Tibial artery (tissue), 4 donors: ENCODE measurements around the gene TRMT11.

ENCODE experiments used
- DNase-seq, 2 donors: peaks; one replicate each; pipeline ENCODE4 v3.0.0-alpha.2; 2019
- H3K27ac ChIP-seq, 2 donors: fragments of 200-600 bp; sonication (generic) in 1 of 2; 1 replicate in 1 of 2; 2 replicates in 1 of 2; pipeline ENCODE4 v1.5.1; 2018 to 2019; ENCODE audit warnings: mild to moderate bottlenecking in 1 of 2
- H3K27me3 ChIP-seq, 2 donors: fragments of 200-600 bp; sonication (generic) in 1 of 2; one replicate each; pipeline versions ENCODE4 v1.5.1 to v1.6.0; 2016 to 2019
- H3K36me3 ChIP-seq, 3 donors: fragments of 200-600 bp; sonication (generic) in 2 of 3; one replicate each; pipeline ENCODE4 v1.5.1; 2016 to 2019; ENCODE audit warnings: mild to moderate bottlenecking in 2 of 3
- H3K4me1 ChIP-seq, 4 donors: fragments of 200-600 bp; sonication (generic) in 2 of 4; 1 replicate in 3 of 4; 2 replicates in 1 of 4; pipeline ENCODE4 v1.5.1; 2016 to 2019
- H3K4me3 ChIP-seq, 2 donors: fragments of 200-600 bp; sonication (generic) in 1 of 2; 1 replicate in 1 of 2; 2 replicates in 1 of 2; pipeline ENCODE4 v1.5.1; 2018 to 2019; ENCODE audit warnings: mild to moderate bottlenecking in 2 of 2
- H3K9me3 ChIP-seq, 3 donors: fragments of 200-600 bp; sonication (generic) in 1 of 3; one replicate each; pipeline ENCODE4 v1.5.1; 2016 to 2019
- CTCF ChIP-seq, 2 experiments: fragments of 200-600 bp in 1 of 2; fragments of 450-650 bp in 1 of 2; IDR thresholded peaks; one replicate each; pipeline ENCODE4 v1.5.1; 2017 to 2019; ENCODE audit warnings: antibody characterized with exemption in 2 of 2, mild to moderate bottlenecking in 1 of 2, moderate library complexity in 1 of 2
- intact Hi-C: fragments of 100-400 bp; cut with DNase I; formaldehyde crosslinking; loops from one replicate; pipeline ENCODE4 v1.15.0; 2023; ENCODE audit warnings: low total_unique reads

The TRMT11 gene

GRCh38 chr6:126066053-126067048, 80.0 kb downstream of the TRMT11 start:
- no peaks in the 10 kb centered on the region for H3K27me3 ChIP-seq
- H3K9me3 ChIP-seq, result no peaks in the 10 kb centered on the region
- intact Hi-C loops, result no loop called here
- H3K4me3 ChIP-seq, result no peak overlapping the region
- peaks cover 0 to 3% (median 0%) of the 10 kb centered on the region in 3 donors for H3K36me3 ChIP-seq
- no peak for TF ChIP-seq CTCF (IDR thresholded peaks at IDR 0.05)
- H3K27ac ChIP-seq, result no peak overlapping the region
- DNase-seq, result no peak
- H3K4me1 ChIP-seq, result no peaks in the 10 kb centered on the region

- H3K4me1 ChIP-seq, result no peaks in the 10 kb centered on the region
- no peaks in the 10 kb centered on the region for H3K27me3 ChIP-seq
- no peaks in the 10 kb centered on the region for H3K9me3 ChIP-seq
- no peak for DNase-seq
- TF ChIP-seq CTCF (IDR thresholded peaks at IDR 0.05), result no peak
- intact Hi-C loops, result no loop called here
- no peak overlapping the region for H3K4me3 ChIP-seq
- H3K36me3 ChIP-seq, result no peaks in the 10 kb centered on the region
- H3K27ac ChIP-seq, result no peak overlapping the region
These were observed 80.7 kb downstream of the TRMT11 start for GRCh38 chr6:126067073-126067472.

- no peak for TF ChIP-seq CTCF (IDR thresholded peaks at IDR 0.05)
- no peaks in the 10 kb centered on the region for H3K27me3 ChIP-seq
- peak in 1 of 2 donors; percentile 32 for DNase-seq
These were observed 83.1 kb downstream of the TRMT11 start for GRCh38 chr6:126069449-126069848.

DNA sequence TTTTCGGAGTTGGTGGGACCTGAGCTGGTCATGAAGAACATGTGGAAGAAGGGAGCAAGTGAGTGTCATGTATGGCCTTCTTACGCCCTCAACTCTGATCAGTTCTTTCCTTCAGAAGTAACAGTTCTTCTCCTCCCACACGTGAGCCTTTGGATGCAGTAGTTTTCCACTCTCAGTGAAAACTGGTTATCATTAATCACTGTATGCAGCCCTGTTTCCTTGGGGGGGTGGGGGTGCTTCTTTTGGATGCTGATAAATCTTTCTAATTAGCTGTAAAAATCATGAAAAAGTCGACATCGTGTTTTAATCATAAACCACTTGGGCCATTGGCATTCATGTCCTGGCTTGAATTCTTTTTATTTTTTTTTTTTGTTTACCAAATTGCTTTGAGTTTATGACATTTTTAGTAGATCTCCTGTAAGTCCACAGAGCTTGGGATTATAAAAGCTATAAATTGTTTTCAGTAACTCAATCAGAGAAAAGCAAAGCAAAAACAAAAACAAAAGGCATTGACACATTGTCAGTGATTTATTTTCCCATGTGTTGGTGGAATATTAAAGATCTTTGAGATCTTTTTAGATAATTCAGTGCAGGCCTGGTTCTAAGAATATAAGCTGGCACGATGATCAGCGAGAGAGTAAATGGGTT, 84.8 kb downstream of the TRMT11 start:
- no peaks in the 10 kb centered on the region for H3K9me3 ChIP-seq
- H3K27ac ChIP-seq, result no peak overlapping the region
- intact Hi-C loops, result no loop called here
- no peak for TF ChIP-seq CTCF (IDR thresholded peaks at IDR 0.05)
- H3K36me3 ChIP-seq, result no peaks in the 10 kb centered on the region
- no peak overlapping the region for H3K4me3 ChIP-seq
- H3K4me1 ChIP-seq, result no peaks in the 10 kb centered on the region
- H3K27me3 ChIP-seq, result no peaks in the 10 kb centered on the region
- no peak for DNase-seq

More at GRCh38 chr6:126069449-126069848, 83.1 kb downstream of the TRMT11 start:
- H3K36me3 ChIP-seq, result no peaks in the 10 kb centered on the region
- intact Hi-C loops, result no loop called here
- H3K9me3 ChIP-seq, result no peaks in the 10 kb centered on the region
- H3K27ac ChIP-seq, result no peak overlapping the region
- H3K4me1 ChIP-seq, result no peaks in the 10 kb centered on the region
- H3K4me3 ChIP-seq, result no peak overlapping the region

- no peak overlapping the region for H3K4me3 ChIP-seq
- intact Hi-C loops, result no loop called here
- DNase-seq, result no peak
- H3K27me3 ChIP-seq, result no peaks in the 10 kb centered on the region
- H3K27ac ChIP-seq, result no peak overlapping the region
- H3K36me3 ChIP-seq, result no peaks in the 10 kb centered on the region
- H3K4me1 ChIP-seq, result no peaks in the 10 kb centered on the region
- no peak for TF ChIP-seq CTCF (IDR thresholded peaks at IDR 0.05)
- no peaks in the 10 kb centered on the region for H3K9me3 ChIP-seq
These were observed 85.8 kb downstream of the TRMT11 start for GRCh38 chr6:126072172-126072571.
